ENCODE results near the gene TGIF2.
A peak's percentile ranks its signal among the peaks of the same experiment; 100 is the strongest.
"Not testable (repeated sequence)": the region's sequence is repeated elsewhere in the genome, so short reads cannot be mapped to it uniquely, and the experiment has no call there.

Gene TGIF2

DNA sequence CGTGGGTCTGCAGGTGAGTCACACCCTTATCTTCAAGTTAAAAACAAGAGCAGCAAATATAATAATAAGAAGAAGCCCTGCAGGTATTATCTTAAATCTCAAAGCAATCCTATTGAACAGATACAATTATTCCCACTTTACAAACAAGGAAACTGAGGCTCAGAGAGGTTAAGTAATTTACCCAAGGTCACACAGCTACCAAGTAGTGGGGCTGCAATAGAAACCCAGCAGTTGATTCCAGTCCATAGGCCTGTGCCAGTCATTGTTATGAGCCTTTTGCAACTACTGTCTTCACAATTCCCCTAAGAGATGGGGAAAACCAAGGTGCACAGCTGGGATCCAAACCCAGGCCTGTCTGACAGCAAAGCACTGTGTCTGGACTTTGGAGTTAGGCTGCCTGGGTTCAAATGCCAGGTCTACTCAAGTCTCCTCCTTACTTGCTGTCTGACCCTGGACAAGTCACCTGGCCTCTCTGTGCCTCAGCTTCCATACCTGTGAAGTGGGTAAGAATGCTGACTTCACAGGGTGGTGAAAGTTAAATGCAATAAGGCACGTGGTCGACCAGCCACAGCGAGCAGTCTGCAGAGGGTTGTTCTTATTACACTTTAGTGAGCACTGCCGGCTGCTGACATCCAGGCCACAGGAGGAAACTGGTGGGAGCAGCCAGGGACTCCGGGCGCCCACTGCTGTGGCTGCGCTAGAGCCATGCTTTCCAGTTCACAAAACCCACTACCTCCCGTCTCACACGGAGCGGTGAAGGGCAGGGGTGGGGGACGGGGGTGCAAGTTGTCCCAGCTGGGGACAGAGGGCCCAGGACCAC is 26.0 kb upstream of the TGIF2 start:
- no peak for DNase-seq

DNA sequence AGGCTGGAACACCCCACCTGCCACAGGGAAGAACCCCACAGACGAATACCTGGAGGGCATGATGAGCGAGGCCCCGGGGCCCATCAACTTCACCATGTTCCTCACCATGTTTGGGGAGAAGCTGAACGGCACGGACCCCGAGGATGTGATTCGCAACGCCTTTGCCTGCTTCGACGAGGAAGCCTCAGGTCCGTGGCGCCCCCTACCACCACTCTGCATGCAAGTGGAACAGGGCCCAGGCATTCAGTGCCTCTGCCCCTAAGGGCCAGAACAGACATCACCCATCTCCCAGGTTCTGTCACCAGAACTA is 25.4 kb upstream of the TGIF2 start:
- no peak for DNase-seq

DNA sequence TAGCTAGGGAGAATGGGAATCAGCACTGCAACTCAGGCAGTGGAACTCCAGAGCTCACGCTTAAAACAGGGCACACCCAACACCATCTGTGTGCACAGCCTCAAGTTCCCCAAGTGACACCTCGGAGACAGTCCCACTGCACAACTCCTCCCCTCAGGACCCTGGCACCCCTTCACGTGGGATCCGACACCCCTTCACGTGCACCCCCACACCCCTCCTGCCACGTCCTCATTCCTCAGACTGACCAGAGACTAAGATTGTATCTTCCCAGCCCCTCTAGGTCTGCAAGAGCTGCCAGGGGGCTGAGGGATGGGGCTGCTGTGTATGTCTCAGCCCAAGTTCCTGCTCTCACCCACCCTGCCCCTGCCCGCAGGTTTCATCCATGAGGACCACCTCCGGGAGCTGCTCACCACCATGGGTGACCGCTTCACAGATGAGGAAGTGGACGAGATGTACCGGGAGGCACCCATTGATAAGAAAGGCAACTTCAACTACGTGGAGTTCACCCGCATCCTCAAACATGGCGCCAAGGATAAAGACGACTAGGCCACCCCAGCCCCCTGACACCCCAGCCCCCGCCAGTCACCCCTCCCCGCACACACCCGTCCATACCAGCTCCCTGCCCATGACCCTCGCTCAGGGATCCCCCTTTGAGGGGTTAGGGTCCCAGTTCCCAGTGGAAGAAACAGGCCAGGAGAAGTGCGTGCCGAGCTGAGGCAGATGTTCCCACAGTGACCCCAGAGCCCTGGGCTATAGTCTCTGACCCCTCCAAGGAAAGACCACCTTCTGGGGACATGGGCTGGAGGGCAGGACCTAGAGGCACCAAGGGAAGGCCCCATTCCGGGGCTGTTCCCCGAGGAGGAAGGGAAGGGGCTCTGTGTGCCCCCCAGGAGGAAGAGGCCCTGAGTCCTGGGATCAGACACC is 24.4 kb upstream of the TGIF2 start:
- no peak for DNase-seq

DNA sequence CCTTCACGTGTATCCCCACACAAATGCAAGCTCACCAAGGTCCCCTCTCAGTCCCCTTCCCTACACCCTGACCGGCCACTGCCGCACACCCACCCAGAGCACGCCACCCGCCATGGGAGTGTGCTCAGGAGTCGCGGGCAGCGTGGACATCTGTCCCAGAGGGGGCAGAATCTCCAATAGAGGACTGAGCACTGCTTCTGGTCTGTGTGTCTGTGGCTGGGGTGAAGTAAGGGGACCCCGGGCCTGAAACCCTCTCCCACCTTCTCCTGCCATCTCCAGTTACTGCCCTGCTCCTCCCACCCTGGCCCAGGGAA is 23.8 kb upstream of the TGIF2 start:
- DNase-seq: no peak

DNA sequence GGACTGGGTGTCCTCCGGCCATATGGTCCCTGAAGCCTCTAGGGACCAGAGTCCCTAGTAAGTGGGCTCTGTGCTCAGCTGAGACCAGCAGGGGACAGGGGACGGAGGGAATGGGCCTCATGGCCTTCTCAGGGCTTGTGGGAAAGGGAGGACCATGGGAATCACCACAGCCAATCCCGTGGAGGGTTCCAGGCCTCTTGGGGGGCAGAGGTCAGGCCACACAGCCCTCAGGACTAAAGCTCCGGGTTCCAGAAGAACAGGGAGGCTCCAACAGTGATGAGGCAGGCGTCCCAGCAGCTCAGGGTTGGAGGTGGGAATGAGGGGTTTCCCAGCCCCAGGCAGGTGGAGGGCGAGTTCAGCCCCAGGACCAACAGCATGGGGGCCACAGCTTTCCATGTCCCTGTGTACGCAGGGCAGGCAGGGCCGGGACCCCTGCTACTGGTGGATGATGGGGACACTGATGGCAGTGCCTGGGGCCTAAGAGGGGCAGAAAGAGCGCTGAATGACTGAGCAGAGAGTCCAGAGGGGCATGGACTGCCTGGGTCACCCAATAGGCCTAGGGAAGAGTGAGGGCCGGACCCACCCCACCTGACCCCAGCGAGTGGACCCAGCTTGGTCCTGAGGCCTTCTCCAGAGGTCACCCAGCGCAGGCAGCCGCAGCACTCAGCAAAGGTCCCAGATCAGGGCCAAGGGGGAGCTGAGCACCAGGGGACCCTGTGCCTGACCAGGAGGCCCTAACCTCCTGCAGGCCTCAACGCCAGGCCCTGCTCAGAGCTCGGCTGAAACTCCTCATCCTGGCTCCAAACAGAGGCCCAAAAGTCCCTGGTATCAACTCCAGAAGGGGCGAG is 23.2 kb upstream of the TGIF2 start:
- DNase-seq: no peak

DNA sequence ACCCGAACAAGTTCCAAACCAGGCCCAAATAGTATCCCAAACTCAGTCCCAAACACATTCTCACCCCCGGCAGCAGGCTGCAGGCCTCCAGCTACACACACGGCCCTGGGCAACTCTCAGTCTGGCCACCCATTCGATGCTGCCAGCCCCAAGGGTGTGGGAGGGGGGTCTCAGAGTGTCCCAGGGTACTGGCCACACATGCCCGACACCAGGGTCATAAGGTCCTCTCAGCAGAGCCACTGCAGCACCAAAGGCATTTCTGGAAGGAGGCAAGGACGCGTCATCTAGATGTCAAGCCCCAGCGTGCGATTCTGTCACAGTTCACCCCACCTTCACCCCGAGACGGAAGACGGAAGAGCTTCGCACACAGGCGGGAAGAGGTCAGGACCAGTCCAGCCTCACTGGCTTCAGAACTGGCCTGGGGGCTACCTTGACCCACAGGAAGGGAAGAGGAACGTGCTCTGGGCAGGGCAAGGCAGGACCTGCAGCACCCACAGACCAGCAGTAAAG is 22.6 kb upstream of the TGIF2 start:
- no peak for DNase-seq

DNA sequence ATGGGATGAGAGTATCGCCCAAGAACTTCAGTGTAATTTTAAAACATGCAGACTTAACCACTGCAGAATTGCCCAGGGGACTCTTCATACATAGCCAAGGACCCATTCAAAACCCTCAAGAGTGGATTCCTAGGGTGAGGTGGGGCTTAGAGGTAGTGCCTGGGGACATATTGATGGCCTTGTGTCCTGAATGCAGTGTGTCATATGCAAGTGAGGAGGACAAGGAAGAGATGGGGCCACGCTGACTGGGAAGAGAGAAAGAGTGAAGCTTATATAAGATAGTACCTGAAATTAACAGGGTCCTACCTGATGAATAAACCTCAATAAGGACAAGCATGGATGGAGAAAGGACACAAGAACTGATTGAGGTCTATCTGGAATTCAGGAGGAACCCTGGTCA is 18.1 kb upstream of the TGIF2 start:
- DNase-seq: no peak

DNA sequence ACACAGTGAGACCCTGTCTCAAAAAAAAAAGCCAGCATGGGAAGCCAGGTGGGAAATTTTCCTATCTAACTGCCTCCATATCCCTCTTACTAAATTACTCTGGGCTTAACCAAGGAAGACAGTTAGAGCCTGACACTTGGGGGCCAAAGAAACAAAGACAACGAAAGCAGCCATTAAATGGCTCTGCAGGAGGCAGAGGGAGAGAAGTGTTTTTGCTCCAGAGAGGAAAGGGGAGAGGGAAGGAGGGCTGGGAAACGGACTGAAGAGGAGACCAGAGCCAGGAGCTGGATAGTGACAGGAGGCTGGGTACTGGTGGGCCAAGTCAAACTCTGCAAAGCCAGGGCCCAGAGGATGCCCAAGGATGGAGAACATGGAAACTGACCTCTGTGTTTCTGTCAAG is 10.7 kb upstream of the TGIF2 start:
- DNase-seq: no peak

DNA sequence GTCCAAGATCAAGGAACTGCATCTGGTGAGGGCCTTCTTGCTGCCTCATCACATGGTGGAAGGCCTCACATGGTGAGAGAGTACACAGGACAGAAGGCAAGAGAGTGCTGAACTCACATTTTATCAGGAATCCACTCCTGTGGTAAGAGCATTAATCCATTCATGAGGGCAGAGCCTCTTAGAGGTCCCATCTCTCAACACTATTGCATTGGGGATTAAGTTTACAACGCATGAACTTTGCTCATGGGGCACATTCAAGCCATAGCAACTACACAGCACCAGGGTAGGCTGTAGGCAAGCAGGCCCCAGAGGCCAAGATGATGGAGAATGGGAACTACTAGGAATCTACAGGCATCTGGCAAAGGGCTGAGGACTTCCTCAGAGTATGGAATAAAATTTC is 10.0 kb upstream of the TGIF2 start:
- no peak for DNase-seq

DNA sequence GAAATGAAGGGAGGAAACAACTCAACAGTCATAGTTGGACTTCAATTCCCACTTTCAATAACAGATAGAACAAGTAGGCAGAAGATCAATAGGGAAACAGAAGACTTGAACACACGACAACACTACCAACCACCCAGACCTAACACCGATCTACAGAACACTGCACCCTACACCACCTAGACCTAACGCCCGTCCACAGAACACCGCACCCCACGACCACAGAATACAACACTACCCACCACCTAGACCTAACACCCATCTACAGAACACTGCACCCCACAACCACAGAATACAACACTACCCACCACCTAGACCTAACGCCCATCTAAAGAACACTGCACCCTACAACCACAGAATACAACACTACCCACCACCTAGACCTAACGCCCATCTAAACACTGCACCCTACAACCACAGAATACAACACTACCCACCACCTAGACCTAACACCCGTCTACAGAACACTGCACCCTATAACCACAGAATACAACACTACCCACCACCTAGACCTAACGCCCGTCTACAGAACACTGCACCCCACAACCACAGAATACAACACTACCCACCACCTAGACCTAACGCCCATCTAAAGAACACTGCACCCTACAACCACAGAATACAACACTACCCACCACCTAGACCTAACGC is 9.2 kb upstream of the TGIF2 start:
- not testable (repeated sequence) for DNase-seq

DNA sequence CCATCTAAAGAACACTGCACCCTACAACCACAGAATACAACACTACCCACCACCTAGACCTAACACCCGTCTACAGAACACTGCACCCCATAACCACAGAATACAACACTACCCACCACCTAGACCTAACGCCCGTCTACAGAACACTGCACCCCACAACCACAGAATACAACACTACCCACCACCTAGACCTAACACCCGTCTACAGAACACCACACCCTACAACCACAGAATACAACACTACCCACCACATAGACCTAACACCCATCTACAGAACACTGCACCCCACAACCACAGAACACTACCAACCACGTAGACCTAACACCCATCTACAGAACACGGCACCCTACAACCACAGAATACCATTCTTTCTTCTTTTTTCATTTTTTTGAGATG is 8.7 kb upstream of the TGIF2 start:
- DNase-seq: not testable (repeated sequence)

DNA sequence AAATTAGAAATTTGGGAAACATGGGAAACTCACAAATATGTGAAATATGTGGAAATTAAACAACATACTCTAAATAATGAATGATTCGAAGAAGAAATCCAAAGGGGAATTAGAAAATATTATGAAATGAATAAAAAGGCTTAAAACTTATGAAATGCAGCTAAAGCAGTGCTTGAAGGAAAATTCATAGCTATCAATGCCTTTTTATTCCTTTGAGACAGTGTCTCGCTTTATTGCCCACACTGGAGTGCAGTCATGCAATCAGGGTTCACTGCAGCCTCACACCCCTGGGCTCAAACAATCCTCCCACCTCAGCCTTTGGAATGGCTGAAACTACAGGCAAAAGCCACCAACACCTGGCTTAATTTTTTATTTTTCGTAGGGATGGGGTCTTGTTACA is 7.9 kb upstream of the TGIF2 start:
- no peak for DNase-seq

DNA sequence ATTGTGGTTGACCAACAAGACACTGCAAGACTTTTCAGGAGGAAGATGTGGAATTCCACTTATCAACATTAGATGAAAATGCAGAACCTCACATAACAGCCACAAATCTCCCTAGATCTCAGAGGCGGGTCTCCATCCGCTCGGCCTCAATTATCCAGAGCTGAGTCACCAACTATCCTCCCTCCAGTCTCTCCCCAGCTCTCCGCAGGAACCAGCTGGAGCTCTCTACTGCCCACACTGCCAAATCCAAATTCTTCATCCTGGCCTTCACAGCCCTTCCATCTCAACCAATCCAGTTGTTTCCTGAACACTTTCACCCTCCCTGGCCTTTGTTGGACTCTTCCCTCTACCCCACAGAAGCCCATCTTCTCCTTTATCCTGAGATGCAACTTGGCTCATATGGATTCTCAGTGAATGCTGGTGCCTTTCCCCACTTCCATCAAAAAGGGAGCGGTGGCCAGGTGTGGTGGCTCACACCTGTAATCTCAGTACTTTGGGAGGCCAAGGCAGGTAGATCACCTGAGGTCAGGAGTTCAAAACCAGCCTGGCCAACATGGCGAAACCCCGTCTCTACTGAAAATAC is 3.5 kb upstream of the TGIF2 start:
- no peak for DNase-seq

DNA sequence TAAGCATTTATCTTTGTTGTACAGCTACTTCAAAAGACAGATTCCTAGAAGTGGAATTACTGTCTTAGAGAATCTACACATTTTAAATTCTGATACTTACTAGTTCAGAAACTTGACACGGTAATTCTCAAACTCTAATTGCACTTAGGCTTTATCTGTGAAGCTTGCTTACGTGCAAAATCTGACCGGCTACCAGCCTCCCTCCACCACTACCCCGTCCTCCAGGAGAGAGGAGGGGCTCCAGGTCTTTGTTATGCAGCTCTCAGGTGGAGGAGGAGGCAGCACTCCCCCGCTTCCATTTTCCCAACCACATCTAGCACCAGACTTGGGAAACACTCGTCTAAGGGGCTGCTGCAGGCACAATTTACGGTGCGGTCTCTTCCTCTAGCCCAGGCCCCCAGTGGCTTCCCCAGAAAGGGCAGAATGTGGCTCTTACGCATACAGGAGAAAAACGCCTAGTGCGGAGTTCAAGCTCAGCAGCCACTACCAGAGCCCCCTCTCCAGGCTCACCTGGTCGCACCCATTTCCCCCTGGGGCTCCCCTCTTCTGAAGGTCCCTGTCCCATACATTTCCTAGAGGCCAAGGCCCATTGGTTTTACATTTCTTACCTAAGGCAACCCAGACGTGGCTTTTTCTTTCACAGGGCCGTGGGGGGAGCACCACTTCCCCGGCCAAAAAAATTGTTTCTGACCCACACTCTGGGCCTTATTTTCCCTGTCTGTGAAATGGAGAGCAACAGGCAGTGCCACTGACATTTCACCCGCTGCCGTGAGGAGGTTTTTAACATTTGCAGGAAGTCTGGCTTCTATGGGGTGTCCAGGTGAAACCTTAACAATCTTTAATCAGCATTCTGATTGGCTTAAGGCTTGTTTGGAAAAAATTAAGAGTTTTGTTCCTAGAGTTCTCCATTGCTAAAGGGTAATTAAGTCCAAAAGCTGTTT is 1.6 kb upstream of the TGIF2 start:
- no peak for DNase-seq

DNA sequence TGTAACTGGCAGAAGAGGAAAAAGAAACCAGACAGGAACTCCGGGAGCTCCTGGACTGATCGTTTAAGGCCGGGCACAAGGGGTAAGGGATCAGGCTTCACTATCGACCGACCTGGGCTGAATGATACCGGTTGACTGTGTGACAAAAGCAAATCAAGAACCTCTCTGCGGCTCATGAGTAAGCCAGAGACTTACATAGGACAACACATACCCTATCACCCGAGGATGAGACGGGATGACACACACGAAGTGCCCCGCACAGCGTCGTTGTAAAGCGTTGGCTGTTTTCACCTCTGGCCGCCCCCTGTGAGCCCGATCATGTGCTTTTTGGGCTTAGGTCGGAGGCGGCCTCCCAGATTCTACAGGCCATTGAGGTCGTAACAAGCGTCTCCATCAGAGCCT is 695 bp upstream of the TGIF2 start:
- peak in 2 of 14 donors; percentile 36 to 37 for DNase-seq

DNA sequence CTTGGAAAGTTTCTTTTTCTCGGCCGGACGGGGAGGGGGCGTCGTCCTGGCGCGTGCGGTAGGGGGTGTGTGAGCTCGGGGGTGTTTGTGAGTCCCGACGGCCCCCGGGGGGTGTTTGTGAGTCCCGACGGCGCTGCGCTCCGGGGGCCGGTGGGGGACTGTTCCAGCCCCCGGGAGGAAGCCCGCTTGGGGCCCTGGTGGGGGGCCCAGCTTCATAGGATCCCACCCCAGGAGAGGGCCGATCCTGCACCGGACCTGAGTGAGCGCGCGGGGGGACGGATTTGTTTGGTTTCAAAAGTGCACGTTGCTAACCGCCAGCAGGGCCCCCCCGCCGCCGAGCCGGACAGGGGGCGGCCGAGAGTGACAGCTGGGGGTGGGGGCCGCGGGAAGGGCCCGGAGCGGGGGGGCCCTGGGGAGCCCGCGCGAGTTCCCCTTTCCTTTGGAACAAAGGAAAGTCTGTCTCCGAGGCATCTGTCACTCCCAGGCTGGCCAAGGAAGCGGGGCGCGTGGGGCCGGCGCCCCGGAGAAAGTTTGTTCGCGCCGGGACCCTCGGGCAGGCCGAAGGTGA is 485 bp downstream of the TGIF2 start:
- DNase-seq: peak in 8 of 14 donors; percentile 17 to 70 (median 35)

DNA sequence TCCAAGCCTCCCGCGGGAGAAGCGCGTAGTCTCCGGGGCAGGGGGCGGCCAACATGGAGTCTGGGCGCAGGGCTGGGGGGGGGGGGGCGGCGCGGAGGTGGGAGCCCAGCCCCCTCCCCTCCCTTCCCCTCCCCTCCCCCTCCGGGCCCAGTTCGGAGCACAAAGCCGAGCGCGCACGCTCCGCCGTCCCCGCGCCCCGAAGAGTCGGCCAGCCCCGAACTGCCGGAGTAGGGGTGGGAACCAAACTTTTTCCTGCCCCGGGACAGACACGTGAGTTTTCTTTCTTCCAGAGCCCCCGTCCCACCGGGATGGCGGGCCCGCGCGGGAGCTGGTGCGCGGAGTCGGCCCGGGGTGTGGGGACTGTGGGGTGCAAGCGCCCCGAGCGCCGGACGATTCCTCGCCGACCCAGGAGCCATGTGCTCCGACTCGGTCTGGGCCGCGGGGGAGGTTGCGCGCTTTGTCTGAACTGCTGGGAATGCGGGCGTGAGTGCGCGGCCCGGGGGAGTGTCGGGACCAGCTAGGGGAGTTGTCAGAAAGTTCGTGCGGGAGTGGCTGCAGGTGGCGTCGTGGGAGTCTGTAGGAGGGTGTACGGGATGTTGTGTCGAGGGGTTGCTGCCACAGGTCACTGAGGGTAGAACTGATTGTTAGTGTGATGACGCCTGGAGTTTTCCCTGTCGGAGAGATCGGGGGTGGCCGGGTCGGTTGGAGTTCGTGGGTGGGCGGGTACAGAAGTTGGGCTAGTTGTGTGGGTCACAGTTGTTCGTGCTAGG is 1.2 kb downstream of the TGIF2 start:
- peak in 3 of 14 donors; percentile 18 to 25 (median 21) for DNase-seq

DNA sequence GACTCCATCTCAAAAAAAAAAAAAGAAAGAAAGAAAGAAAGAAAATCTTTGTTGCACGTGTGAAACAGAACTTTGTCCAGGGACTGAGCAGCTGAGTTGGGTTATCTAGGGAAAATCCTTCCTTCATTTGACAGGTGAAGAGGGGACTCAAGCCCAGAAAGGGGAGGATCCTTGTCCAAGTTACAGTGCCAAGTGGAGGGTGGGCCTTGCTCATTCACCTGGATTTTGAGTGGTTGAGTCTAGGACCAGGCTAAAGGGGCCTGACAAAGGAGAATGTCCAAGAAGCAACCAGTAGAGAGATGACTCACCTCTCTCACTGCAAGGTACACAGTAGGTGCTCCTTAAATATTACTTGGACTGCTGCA is 2.7 kb downstream of the TGIF2 start:
- no peak for DNase-seq

DNA sequence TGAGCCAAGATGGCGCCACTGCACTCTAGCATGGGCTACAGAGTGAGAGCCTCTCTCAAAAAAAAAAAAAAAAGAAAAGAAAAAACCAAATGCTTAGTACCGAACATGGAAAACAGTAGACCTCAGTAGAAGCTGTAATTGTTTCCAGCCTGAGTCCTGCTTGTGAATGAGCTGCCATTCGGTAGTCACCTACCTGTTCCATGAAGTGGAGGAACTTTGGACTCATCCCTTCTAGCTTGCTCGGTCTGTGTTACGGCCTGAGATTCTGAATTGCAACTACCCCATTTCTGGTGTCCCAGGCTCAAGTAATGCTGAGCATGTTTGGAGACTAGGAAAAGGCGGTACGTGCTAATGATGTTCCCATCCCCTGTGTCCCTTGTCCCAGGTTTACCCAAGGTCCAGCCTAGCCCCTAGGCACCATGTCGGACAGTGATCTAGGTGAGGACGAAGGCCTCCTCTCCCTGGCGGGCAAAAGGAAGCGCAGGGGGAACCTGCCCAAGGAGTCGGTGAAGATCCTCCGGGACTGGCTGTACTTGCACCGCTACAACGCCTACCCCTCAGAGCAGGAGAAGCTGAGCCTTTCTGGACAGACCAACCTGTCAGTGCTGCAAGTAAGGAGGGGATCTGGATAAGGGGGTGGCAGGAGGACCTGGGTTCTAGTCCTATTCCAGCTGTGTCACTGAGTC is 5.1 kb downstream of the TGIF2 start:
- DNase-seq: no peak

Data from C1 segment of cervical spinal cord (tissue), 14 donors.